RWPE2 (cell line): ENCODE measurements around the gene PAPPA2.

Source experiments
- ATAC-seq: fragments of 200-7000 bp; cut with Tn5 transposase; 3 replicates; pipeline ENCODE4 v1.9.1; 2021; ENCODE audit warnings: low read depth
- DNase-seq: peaks from one replicate; pipeline ENCODE4 v3.0.0-alpha.2; 2020; ENCODE audit warnings: low spot score
- H3K27ac ChIP-seq: fragments of 450-650 bp; 2 replicates; pipeline ENCODE4 v1.5.1; 2017; ENCODE audit warnings: mild to moderate bottlenecking; ENCODE audit not compliant: poor library complexity, severe bottlenecking
- H3K27me3 ChIP-seq: fragments of 250-450 bp; sonication (Bioruptor Pico); 2 replicates; pipeline ENCODE4 v1.5.1; 2021; ENCODE audit warnings: mild to moderate bottlenecking, moderate library complexity; ENCODE audit not compliant: insufficient read depth, poor library complexity, severe bottlenecking
- H3K36me3 ChIP-seq: fragments of 250-450 bp; sonication (Bioruptor Pico); 2 replicates; pipeline ENCODE4 v1.5.1; 2020; ENCODE audit warnings: low read depth, mild to moderate bottlenecking, moderate library complexity
- H3K4me1 ChIP-seq: fragments of 250-450 bp; sonication (Bioruptor Pico); 2 replicates; pipeline ENCODE4 v1.5.1; 2021; ENCODE audit warnings: mild to moderate bottlenecking, moderate library complexity; ENCODE audit not compliant: insufficient read depth, poor library complexity, severe bottlenecking
- H3K4me3 ChIP-seq: fragments of 250-450 bp; sonication (Bioruptor Pico); 2 replicates; pipeline ENCODE4 v1.5.1; 2021; ENCODE audit warnings: mild to moderate bottlenecking, moderate library complexity; ENCODE audit not compliant: severe bottlenecking
- H3K9me3 ChIP-seq: fragments of 250-450 bp; sonication (Bioruptor Pico); 2 replicates; pipeline ENCODE4 v1.5.1; 2021; ENCODE audit warnings: mild to moderate bottlenecking, moderate library complexity; ENCODE audit not compliant: severe bottlenecking
- TF ChIP-seq, protein P1 (sequence below): fragments of 450-650 bp; IDR thresholded peaks from one replicate; pipeline ENCODE4 v1.5.1; 2017; ENCODE audit warnings: mild to moderate bottlenecking, moderate library complexity; ENCODE audit not compliant: poor library complexity, severe bottlenecking

PAPPA2 gene

DNA sequence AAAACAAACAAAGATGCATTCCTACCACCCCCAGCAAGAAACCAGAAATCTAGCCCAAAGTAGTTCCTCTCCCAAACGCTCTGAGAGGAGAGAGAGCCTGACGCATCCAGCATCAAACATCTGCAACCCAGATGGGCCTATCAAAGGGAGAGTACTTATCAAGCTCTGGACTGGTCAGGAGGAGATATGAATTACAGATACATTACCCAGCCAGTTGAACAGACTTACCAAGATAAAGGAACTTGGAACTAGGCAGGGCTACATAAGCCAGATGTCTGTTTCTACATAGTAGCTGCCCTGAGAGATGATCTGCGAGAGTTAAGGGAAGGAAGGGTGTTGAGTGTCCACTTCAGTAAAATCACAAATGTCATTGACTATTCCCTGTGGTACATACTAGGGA, 138.4 kb downstream of the PAPPA2 start:
- no peak overlapping the region for H3K4me3 ChIP-seq
- no peaks in the 10 kb centered on the region for H3K9me3 ChIP-seq
- no peaks in the 10 kb centered on the region for H3K4me1 ChIP-seq
- ATAC-seq (no peak), DNase-seq (no peak)
- no peaks in the 10 kb centered on the region for H3K27me3 ChIP-seq
- no peak overlapping the region for H3K27ac ChIP-seq
- TF ChIP-seq, protein P1, sequence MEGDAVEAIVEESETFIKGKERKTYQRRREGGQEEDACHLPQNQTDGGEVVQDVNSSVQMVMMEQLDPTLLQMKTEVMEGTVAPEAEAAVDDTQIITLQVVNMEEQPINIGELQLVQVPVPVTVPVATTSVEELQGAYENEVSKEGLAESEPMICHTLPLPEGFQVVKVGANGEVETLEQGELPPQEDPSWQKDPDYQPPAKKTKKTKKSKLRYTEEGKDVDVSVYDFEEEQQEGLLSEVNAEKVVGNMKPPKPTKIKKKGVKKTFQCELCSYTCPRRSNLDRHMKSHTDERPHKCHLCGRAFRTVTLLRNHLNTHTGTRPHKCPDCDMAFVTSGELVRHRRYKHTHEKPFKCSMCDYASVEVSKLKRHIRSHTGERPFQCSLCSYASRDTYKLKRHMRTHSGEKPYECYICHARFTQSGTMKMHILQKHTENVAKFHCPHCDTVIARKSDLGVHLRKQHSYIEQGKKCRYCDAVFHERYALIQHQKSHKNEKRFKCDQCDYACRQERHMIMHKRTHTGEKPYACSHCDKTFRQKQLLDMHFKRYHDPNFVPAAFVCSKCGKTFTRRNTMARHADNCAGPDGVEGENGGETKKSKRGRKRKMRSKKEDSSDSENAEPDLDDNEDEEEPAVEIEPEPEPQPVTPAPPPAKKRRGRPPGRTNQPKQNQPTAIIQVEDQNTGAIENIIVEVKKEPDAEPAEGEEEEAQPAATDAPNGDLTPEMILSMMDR, result no peak
- no peaks in the 10 kb centered on the region for H3K36me3 ChIP-seq

DNA sequence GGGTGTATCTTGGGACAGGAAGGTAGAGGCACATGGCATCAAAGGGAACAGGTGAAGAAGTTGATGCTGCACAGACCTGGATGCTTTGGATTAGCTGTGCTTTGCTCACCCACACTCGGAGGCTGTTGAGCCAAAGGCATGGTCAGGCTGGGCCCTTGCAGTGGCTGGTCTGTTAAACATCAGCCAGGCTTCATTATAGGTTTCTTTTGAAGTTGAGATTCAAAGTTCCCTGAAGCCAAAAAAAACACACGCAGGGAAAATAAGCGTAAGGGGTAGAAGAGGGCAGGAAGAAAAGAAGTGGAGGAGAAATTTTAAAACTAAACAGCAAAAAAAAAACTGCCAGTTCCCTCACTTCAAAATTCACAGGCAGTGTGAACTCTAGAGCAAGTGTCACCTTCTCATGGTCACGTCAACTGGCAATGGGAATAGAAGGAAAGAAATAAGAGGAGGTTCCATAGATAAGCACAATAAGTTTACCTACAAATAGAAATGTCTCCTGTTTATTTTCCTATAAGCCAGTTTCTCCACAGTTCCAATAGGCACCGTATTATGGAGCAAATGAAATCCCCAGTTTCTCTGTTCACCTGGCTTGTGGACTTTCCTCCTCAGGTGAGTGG, 139.5 kb downstream of the PAPPA2 start:
- TF ChIP-seq, protein P1, result no peak
- Histone ChIP-seq H3K4me3 (no peak overlapping the region), H3K27me3 (no peaks in the 10 kb centered on the region), H3K27ac (no peak overlapping the region), H3K36me3 (no peaks in the 10 kb centered on the region), H3K4me1 (no peaks in the 10 kb centered on the region), H3K9me3 (no peaks in the 10 kb centered on the region)
- ATAC-seq (no peak), DNase-seq (no peak)

DNA sequence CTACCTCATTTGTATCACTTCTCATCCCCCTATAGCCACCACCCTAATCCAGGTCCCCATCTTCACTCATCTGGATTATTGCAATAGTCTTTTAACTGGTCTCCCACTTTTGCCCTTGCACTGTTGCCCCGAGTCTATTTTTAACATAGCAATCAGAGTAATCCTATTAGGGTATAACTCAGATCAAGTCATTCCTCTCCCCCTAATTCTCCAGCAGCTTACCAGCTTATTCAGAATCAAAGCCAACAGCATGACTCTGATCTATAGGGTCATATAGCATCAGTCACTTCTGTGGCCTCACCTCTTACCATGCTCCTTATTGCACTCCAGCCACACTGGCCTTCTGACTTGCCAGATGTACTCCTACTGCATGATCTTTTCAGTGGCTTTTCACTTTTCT, 140.7 kb downstream of the PAPPA2 start:
- Histone ChIP-seq H3K9me3 (no peaks in the 10 kb centered on the region), H3K4me1 (no peaks in the 10 kb centered on the region), H3K27me3 (no peaks in the 10 kb centered on the region), H3K36me3 (no peaks in the 10 kb centered on the region), H3K4me3 (no peak overlapping the region), H3K27ac (no peak overlapping the region)
- DNase-seq, result no peak
- TF ChIP-seq, protein P1, result no peak
- ATAC-seq, result no peak

DNA sequence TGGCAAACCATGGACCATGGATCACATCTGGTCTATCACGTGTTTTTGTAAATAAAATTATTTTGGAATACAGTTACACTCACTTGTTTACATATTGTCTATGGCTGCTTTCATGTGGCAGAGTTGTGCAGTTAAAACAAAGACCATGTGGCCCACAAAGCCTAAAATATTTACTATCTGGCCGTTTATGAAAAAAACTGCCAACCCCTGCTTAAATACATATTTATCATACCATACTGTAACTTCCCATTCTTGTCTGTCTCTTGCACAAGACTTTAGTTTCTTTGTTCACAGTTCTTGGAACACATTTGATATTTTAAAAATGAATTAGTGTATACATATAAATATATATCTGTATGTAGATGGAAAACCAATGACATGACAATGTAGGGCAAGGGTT, 141.5 kb downstream of the PAPPA2 start:
- Histone ChIP-seq H3K4me3 (no peak overlapping the region), H3K27me3 (no peaks in the 10 kb centered on the region), H3K9me3 (no peaks in the 10 kb centered on the region), H3K4me1 (no peaks in the 10 kb centered on the region), H3K36me3 (no peaks in the 10 kb centered on the region), H3K27ac (no peak overlapping the region)
- ATAC-seq, result no peak
- no peak for DNase-seq
- TF ChIP-seq, protein P1, result no peak

DNA sequence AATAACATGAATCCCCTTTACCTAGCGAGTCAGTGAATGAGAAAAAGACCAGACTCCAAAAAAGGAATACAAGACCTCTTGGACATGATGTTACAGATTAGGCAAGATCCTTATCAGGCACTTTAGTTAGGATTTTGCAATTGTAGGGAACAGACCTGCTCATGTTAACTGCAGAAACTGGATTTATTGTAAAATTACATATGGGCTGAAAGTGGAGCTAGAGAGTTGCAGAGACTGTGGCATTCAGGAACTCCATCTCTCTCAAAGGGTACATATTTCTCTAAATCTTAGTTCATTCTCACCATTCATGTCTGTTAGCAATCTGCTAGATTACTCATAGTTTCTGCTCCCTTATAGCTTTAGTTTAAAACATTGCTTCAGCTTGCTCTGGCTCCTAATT, 142.2 kb downstream of the PAPPA2 start:
- TF ChIP-seq, protein P1, result no peak
- Histone ChIP-seq H3K27ac (no peak overlapping the region), H3K4me1 (no peaks in the 10 kb centered on the region), H3K9me3 (no peaks in the 10 kb centered on the region), H3K27me3 (no peaks in the 10 kb centered on the region), H3K4me3 (no peak overlapping the region), H3K36me3 (no peaks in the 10 kb centered on the region)
- ATAC-seq, result no peak
- DNase-seq, result no peak
